Natural killer cell treated with Interleukin-12 subunit alpha and Interleukin-12 subunit beta and Interleukin-15 and Interleukin-18, amount 100 ng/mL, for 72 hours (primary cell): Measurements from ENCODE around the gene WWTR1. TPM values are rescaled to one million over a fixed set of nuclear protein-coding genes. Genes with fewer than 3 reads are reported as not detected.

Experiments used
- ATAC-seq, 2 donors: fragments of 150-1000 bp; cut with Tn5 transposase in 1 of 2; sonication (Bioruptor Pico), chemical (Tn5 transposase) in 1 of 2; 2 replicates each; pipeline ENCODE4 v1.10.0; 2021
- DNase-seq: peaks from one replicate; pipeline ENCODE4 v3.0.0; 2022; ENCODE audit warnings: low spot score
- H3K27ac Mint-ChIP-seq, 2 donors: 1 replicate in 1 of 2; 2 replicates in 1 of 2; pipeline ENCODE4 v1.8.0; 2022; ENCODE audit warnings: mixed read lengths in 2 of 2, mild to moderate bottlenecking in 1 of 2, moderate library complexity in 1 of 2
- H3K27me3 Mint-ChIP-seq, 2 donors: 1 replicate in 1 of 2; 2 replicates in 1 of 2; pipeline ENCODE4 v1.8.0; 2022; ENCODE audit warnings: mixed read lengths in 2 of 2
- H3K36me3 Mint-ChIP-seq: one replicate; pipeline ENCODE4 v1.8.0; 2022; ENCODE audit warnings: mixed read lengths
- H3K4me1 Mint-ChIP-seq, 2 donors: 1 replicate in 1 of 2; 2 replicates in 1 of 2; pipeline ENCODE4 v1.8.0; 2022; ENCODE audit warnings: low read depth in 2 of 2, mixed read lengths in 2 of 2, mild to moderate bottlenecking in 1 of 2
- H3K4me3 Mint-ChIP-seq: one replicate; pipeline ENCODE4 v1.8.0; 2022; ENCODE audit warnings: mixed read lengths
- H3K9me3 Mint-ChIP-seq: 2 replicates; pipeline ENCODE4 v1.8.0; 2022; ENCODE audit warnings: mixed read lengths
- total RNA-seq, 2 donors: library from RNA; stranded (reverse); gene quantifications; one replicate each; pipeline ENCODE4 v1.2.3, GENCODE V29; 2022

Gene WWTR1
- total RNA-seq, 2 donors from 2014 or later: 0.55 to 6.7 TPM

GRCh38 chr3:149529099-149529498 is 128.7 kb downstream of the WWTR1 start:
- H3K36me3 Mint-ChIP-seq: no peaks in the 10 kb centered on the region
- peaks cover 27 to 32% of the 10 kb centered on the region in 2 donors for H3K4me1 Mint-ChIP-seq

GRCh38 chr3:149528340-149528650 is 129.5 kb downstream of the WWTR1 start:
- H3K27ac Mint-ChIP-seq: no peak overlapping the region
- ATAC-seq: no peak
- H3K4me1 Mint-ChIP-seq: peaks cover 27 to 32% of the 10 kb centered on the region in 2 donors
- H3K4me3 Mint-ChIP-seq: no peak overlapping the region
- no peaks in the 10 kb centered on the region for H3K36me3 Mint-ChIP-seq
- H3K9me3 Mint-ChIP-seq: no peaks in the 10 kb centered on the region
- peaks cover 0 to 17% of the 10 kb centered on the region in 2 donors for H3K27me3 Mint-ChIP-seq
- no peak for DNase-seq

More at GRCh38 chr3:149529099-149529498, 128.7 kb downstream of the WWTR1 start:
- Mint-ChIP-seq H3K4me3 (no peak overlapping the region), H3K9me3 (no peaks in the 10 kb centered on the region), H3K27me3 (peaks cover 0 to 21% of the 10 kb centered on the region in 2 donors), H3K27ac (no peak overlapping the region)
- ATAC-seq: no peak
- no peak for DNase-seq

- ATAC-seq (no peak), DNase-seq (no peak)
- Mint-ChIP-seq H3K9me3 (no peaks in the 10 kb centered on the region), H3K4me1 (peaks cover 22 to 26% of the 10 kb centered on the region in 2 donors), H3K27me3 (peaks cover 0 to 14% of the 10 kb centered on the region in 2 donors), H3K27ac (peak overlapping the region in 1 of 2 donors; percentile 63), H3K36me3 (no peaks in the 10 kb centered on the region), H3K4me3 (peak overlapping the region; percentile 46)
These were observed 130.1 kb downstream of the WWTR1 start for GRCh38 chr3:149527531-149528339.

GRCh38 chr3:149523512-149524299 is 134.1 kb downstream of the WWTR1 start:
- Mint-ChIP-seq H3K4me3 (no peak overlapping the region), H3K27me3 (peaks cover 0 to 14% of the 10 kb centered on the region in 2 donors), H3K4me1 (peaks cover 14 to 16% of the 10 kb centered on the region in 2 donors), H3K9me3 (no peaks in the 10 kb centered on the region), H3K36me3 (no peaks in the 10 kb centered on the region), H3K27ac (no peak overlapping the region)
- no peak for ATAC-seq
- no peak for DNase-seq

GRCh38 chr3:149519912-149520311 is 137.9 kb downstream of the WWTR1 start:
- H3K27ac Mint-ChIP-seq: no peak overlapping the region
- peaks cover 4 to 11% of the 10 kb centered on the region in 2 donors for H3K27me3 Mint-ChIP-seq
- no peaks in the 10 kb centered on the region for H3K9me3 Mint-ChIP-seq
- H3K36me3 Mint-ChIP-seq: no peaks in the 10 kb centered on the region
- H3K4me3 Mint-ChIP-seq: no peak overlapping the region
- H3K4me1 Mint-ChIP-seq: no peaks in the 10 kb centered on the region
- ATAC-seq: no peak
- no peak for DNase-seq

- DNase-seq: no peak
- Mint-ChIP-seq H3K4me3 (no peak overlapping the region), H3K9me3 (no peaks in the 10 kb centered on the region), H3K36me3 (no peaks in the 10 kb centered on the region), H3K27ac (no peak overlapping the region), H3K27me3 (peaks cover 16 to 19% of the 10 kb centered on the region in 2 donors), H3K4me1 (peaks cover 6 to 7% of the 10 kb centered on the region in 2 donors)
- no peak for ATAC-seq
These were observed 140.9 kb downstream of the WWTR1 start for GRCh38 chr3:149516920-149517319.

- Mint-ChIP-seq H3K27me3 (peaks cover 25 to 27% of the 10 kb centered on the region in 2 donors), H3K4me3 (no peak overlapping the region), H3K9me3 (no peaks in the 10 kb centered on the region), H3K4me1 (peaks cover 12 to 19% of the 10 kb centered on the region in 2 donors), H3K36me3 (no peaks in the 10 kb centered on the region), H3K27ac (no peak overlapping the region)
- DNase-seq: no peak
- ATAC-seq: no peak
These were observed 142.6 kb downstream of the WWTR1 start for GRCh38 chr3:149515249-149515648.

- peaks cover 25 to 27% of the 10 kb centered on the region in 2 donors for H3K27me3 Mint-ChIP-seq
- DNase-seq: no peak
- no peak overlapping the region for H3K27ac Mint-ChIP-seq
- no peak overlapping the region for H3K4me3 Mint-ChIP-seq
- H3K36me3 Mint-ChIP-seq: no peaks in the 10 kb centered on the region
- peaks cover 17 to 19% of the 10 kb centered on the region in 2 donors for H3K4me1 Mint-ChIP-seq
- no peak for ATAC-seq
- H3K9me3 Mint-ChIP-seq: no peaks in the 10 kb centered on the region
These were observed 143.4 kb downstream of the WWTR1 start for GRCh38 chr3:149514471-149514870.

- Mint-ChIP-seq H3K9me3 (no peaks in the 10 kb centered on the region), H3K36me3 (no peaks in the 10 kb centered on the region), H3K4me3 (no peak overlapping the region), H3K4me1 (peaks cover 32 to 34% of the 10 kb centered on the region in 2 donors), H3K27ac (peak overlapping the region in 1 of 2 donors; percentile 16), H3K27me3 (peaks cover 21 to 27% of the 10 kb centered on the region in 2 donors)
- ATAC-seq (peak in 1 of 2 donors; percentile 32), DNase-seq (peak; percentile 67)
These were observed 145.6 kb downstream of the WWTR1 start for GRCh38 chr3:149512073-149512782.

- no peak for ATAC-seq
- no peaks in the 10 kb centered on the region for H3K9me3 Mint-ChIP-seq
- H3K27ac Mint-ChIP-seq: peak overlapping the region; percentile 24 to 97
- H3K36me3 Mint-ChIP-seq: no peaks in the 10 kb centered on the region
- no peak for DNase-seq
- H3K4me1 Mint-ChIP-seq: peaks cover 43 to 45% of the 10 kb centered on the region in 2 donors
- no peak overlapping the region for H3K4me3 Mint-ChIP-seq
- peaks cover 21 to 27% of the 10 kb centered on the region in 2 donors for H3K27me3 Mint-ChIP-seq
These were observed 146.7 kb downstream of the WWTR1 start for GRCh38 chr3:149511040-149511626.

GRCh38 chr3:149510480-149510879 is 147.3 kb downstream of the WWTR1 start:
- Mint-ChIP-seq H3K9me3 (no peaks in the 10 kb centered on the region), H3K36me3 (no peaks in the 10 kb centered on the region), H3K27ac (peak overlapping the region; percentile 24 to 97), H3K4me3 (no peak overlapping the region), H3K27me3 (peaks cover 21 to 27% of the 10 kb centered on the region in 2 donors), H3K4me1 (peaks cover 43 to 45% of the 10 kb centered on the region in 2 donors)
- DNase-seq (no peak), ATAC-seq (no peak)

- Mint-ChIP-seq H3K4me1 (peaks cover 43 to 45% of the 10 kb centered on the region in 2 donors), H3K36me3 (no peaks in the 10 kb centered on the region), H3K9me3 (no peaks in the 10 kb centered on the region), H3K4me3 (peak overlapping the region; percentile 19), H3K27me3 (peaks cover 14 to 19% of the 10 kb centered on the region in 2 donors), H3K27ac (peak overlapping the region in 1 of 2 donors; percentile 97)
- DNase-seq (no peak), ATAC-seq (no peak)
These were observed 148.3 kb downstream of the WWTR1 start for GRCh38 chr3:149509526-149509925.
